Left ventricle myocardium inferior (tissue), 1 donor: ENCODE measurements around the gene C17orf75. TPM values are rescaled to one million over a fixed set of nuclear protein-coding genes. Genes with fewer than 3 reads are reported as not detected.

Experiments used
- DNase-seq: peaks from one replicate; pipeline ENCODE4 v3.0.0-alpha.2; 2020
- H3K27ac ChIP-seq: fragments of 200-600 bp; replicated peaks from 2 replicates; pipeline ENCODE4 v1.8.0; 2021
- H3K27me3 ChIP-seq: fragments of 200-600 bp; 2 replicates; pipeline ENCODE4 v1.8.0; 2021; ENCODE audit warnings: low read depth
- H3K36me3 ChIP-seq: fragments of 200-600 bp; 2 replicates; pipeline ENCODE4 v1.8.0; 2021
- H3K4me1 ChIP-seq: fragments of 200-600 bp; 2 replicates; pipeline ENCODE4 v1.8.0; 2021
- H3K4me3 ChIP-seq: fragments of 200-600 bp; 2 replicates; pipeline ENCODE4 v1.8.0; 2021; ENCODE audit warnings: mild to moderate bottlenecking, moderate library complexity
- H3K9me3 ChIP-seq: fragments of 200-600 bp; replicated peaks from 2 replicates; pipeline ENCODE4 v1.8.0; 2021
- CTCF ChIP-seq: fragments of 200-600 bp; IDR thresholded peaks from 2 replicates; pipeline ENCODE4 v1.8.0; 2021; ENCODE audit warnings: antibody characterized with exemption, mild to moderate bottlenecking, borderline replicate concordance
- intact Hi-C: fragments of 100-400 bp; cut with micrococcal nuclease; formaldehyde crosslinking; loops from one replicate; pipeline ENCODE4 v1.11.0; 2022
- total RNA-seq: library from RNA; stranded (reverse); fragmentation: NEBNext Ultra II Directional; extraction: Animal tissue kit (Norgen Biotek cat#: 25700); gene quantifications from one replicate; pipeline ENCODE4 v1.2.1, GENCODE V29; 2021
- donor health status: DM: no; HTN: yes; CAD: no; lungs with severe emphysema.

The C17orf75 gene
- total RNA-seq, 1 donor from 2014 or later, result 22.5 TPM

- no peak for TF ChIP-seq CTCF
- intact Hi-C loops, result no loop called here
- peak overlapping the region; percentile 22 for H3K4me3 ChIP-seq
Observed at GRCh38 chr17:32311028-32311536, 30.9 kb downstream of the C17orf75 start.

DNA sequence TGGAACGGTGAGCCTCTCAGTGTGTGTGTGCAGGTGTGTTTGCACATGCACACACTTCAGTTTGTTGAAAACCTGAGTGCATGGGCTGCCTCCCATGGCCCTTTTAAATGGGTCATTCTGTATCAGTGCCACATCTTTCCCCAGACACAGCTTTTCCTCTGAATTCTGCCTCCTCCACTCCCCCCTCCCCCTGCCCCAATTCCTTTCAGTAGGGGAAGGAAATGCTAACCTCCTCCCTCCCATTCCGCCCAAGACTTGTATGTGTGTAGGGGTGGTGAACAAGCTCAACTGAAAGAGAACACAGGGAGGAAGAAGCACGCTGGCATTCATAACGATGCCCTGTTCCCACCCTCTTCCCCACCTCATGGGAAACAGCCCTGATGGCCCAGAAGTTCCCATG, 34.3 kb downstream of the C17orf75 start:
- TF ChIP-seq CTCF, result no peak
- H3K27me3 ChIP-seq, result no peaks in the 10 kb centered on the region
- H3K9me3 ChIP-seq, result no peaks in the 10 kb centered on the region
- no peak for DNase-seq
- intact Hi-C loops, result no loop called here
- H3K27ac ChIP-seq, result no peak overlapping the region
- peaks cover 12% of the 10 kb centered on the region for H3K4me1 ChIP-seq
- no peaks in the 10 kb centered on the region for H3K36me3 ChIP-seq
- H3K4me3 ChIP-seq, result no peak overlapping the region

More at GRCh38 chr17:32311028-32311536, 30.9 kb downstream of the C17orf75 start:
- Histone ChIP-seq H3K27me3 (peaks cover 18% of the 10 kb centered on the region), H3K27ac (no peak overlapping the region), H3K9me3 (no peaks in the 10 kb centered on the region), H3K36me3 (no peaks in the 10 kb centered on the region), H3K4me1 (no peaks in the 10 kb centered on the region)
- no peak for DNase-seq

- no peak overlapping the region for H3K27ac ChIP-seq
- DNase-seq, result no peak
- H3K4me1 ChIP-seq, result peaks cover 12% of the 10 kb centered on the region
- H3K9me3 ChIP-seq, result no peaks in the 10 kb centered on the region
- no peaks in the 10 kb centered on the region for H3K27me3 ChIP-seq
- TF ChIP-seq CTCF, result no peak
- H3K4me3 ChIP-seq, result no peak overlapping the region
- H3K36me3 ChIP-seq, result no peaks in the 10 kb centered on the region
- intact Hi-C loops, result no loop called here
Observed at GRCh38 chr17:32305049-32305448, 36.9 kb downstream of the C17orf75 start.

- TF ChIP-seq CTCF, result no peak
- H3K9me3 ChIP-seq, result no peaks in the 10 kb centered on the region
- H3K36me3 ChIP-seq, result no peaks in the 10 kb centered on the region
- H3K4me1 ChIP-seq, result peaks cover 12% of the 10 kb centered on the region
- no peak overlapping the region for H3K27ac ChIP-seq
- no peak for DNase-seq
- intact Hi-C loops, result no loop called here
- H3K27me3 ChIP-seq, result no peaks in the 10 kb centered on the region
- H3K4me3 ChIP-seq, result no peak overlapping the region
Observed at GRCh38 chr17:32303781-32304288, 38.1 kb downstream of the C17orf75 start.

GRCh38 chr17:32302860-32303649, 38.9 kb downstream of the C17orf75 start:
- no peaks in the 10 kb centered on the region for H3K36me3 ChIP-seq
- peaks cover 12% of the 10 kb centered on the region for H3K4me1 ChIP-seq
- H3K9me3 ChIP-seq, result no peaks in the 10 kb centered on the region
- TF ChIP-seq CTCF, result no peak
- intact Hi-C loops, result no loop called here
- H3K27ac ChIP-seq, result no peak overlapping the region
- no peaks in the 10 kb centered on the region for H3K27me3 ChIP-seq
- H3K4me3 ChIP-seq, result no peak overlapping the region
- no peak for DNase-seq
